ENCODE results near the gene LILRA2.

The LILRA2 gene

DNA sequence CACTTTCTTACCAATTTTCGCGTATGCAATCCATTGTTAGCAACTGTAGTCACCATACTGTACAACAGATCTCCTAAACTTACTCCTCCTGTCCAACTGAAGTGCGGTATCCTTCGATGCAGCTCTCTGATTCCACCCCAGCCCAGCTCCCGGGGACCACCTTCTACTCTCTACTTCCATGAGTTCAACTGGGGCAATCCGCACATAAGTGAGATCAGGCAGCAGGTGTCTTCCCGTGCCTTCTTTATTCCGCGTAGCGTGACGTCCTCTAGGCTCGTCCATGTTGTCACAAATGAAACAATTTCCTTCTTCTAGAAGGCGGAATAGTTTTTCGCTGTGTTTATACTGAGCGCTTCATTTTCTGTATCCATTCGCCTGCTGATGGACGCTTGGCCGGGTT is 65.1 kb downstream of the LILRA2 start:
- no peak for TF ChIP-seq ZNF274 (IDR thresholded peaks at IDR 0.05; ENCODE audit: low read depth, low read length)
- no peak overlapping the region for H3K4me3 ChIP-seq (ENCODE audit: low read length)
